GM12878 (cell line): ENCODE results near the gene ANTKMT. TPM values are rescaled to one million over a fixed set of nuclear protein-coding genes. Genes with fewer than 3 reads are reported as not detected.

Experiments
- ATAC-seq: fragments of 200-7000 bp; cut with Tn5 transposase; 3 replicates; pipeline ENCODE4 v1.9.1; 2020; ENCODE audit warnings: mild to moderate bottlenecking, moderate library complexity
- BruUV-seq: library from RNA; stranded (reverse); fragments of 400-500 nt; replicated peaks from 2 replicates; lab custom pipeline; 2021; lab: Mats Ljungman, UMichigan
- CTCF ChIA-PET: fragments of 300-600 bp; sonication (Branson Sonifier 250); formaldehyde crosslinking; extraction: SDS; loops from one replicate; lab custom pipeline; 2021; ENCODE audit warnings: inconsistent platforms; lab: Yijun Ruan, JAX
- POLR2A ChIA-PET: fragments of 350-600 bp; formaldehyde crosslinking; extraction: SDS; loops from one replicate; lab custom pipeline; 2021; ENCODE audit warnings: inconsistent platforms; lab: Charles Lee
- RAD21 ChIA-PET: fragments of 300-600 bp; sonication (Branson Sonifier 250); formaldehyde crosslinking; loops from one replicate; lab custom pipeline; 2023; ENCODE audit warnings: antibody characterized with exemption; ENCODE audit not compliant: unreplicated experiment; lab: Charles Lee
- SMC1A ChIA-PET: fragments of 300-600 bp; sonication (Branson Sonifier 250); formaldehyde crosslinking; loops from one replicate; lab custom pipeline; 2023; ENCODE audit not compliant: unreplicated experiment, uncharacterized antibody; lab: Charles Lee
- DNase-seq: peaks from one replicate; pipeline ENCODE4 v3.0.0-alpha.2; 2011; ENCODE audit warnings: low read depth, low spot score
- FAIRE-seq: peaks from 3 replicates; lab custom pipeline; 2011; peaks lifted over from hg19 to GRCh38; lab: Jason Lieb, UNC
- H2AFZ ChIP-seq: 2 replicates; pipeline ENCODE4 v1.6.0; 2011; ENCODE audit warnings: low read depth, low read length, control low read depth; ENCODE audit not compliant: control insufficient read depth
- H3K27ac ChIP-seq: 2 replicates; pipeline ENCODE4 v1.5.1; 2011; ENCODE audit warnings: control low read depth; ENCODE audit not compliant: control insufficient read depth, insufficient read depth
- H3K27me3 ChIP-seq, 2 experiments: replicated peaks in 1 of 2; 2 replicates each; pipeline versions ENCODE4 v1.6.0 to v1.6.1; 2011; ENCODE audit warnings: low read length in 1 of 2; ENCODE audit not compliant: control insufficient read depth in 2 of 2, insufficient read depth in 2 of 2
- H3K36me3 ChIP-seq, 2 experiments: 2 replicates each; pipeline ENCODE4 v1.5.1; 2011; ENCODE audit warnings: low read length in 1 of 2; ENCODE audit not compliant: control insufficient read depth in 2 of 2, insufficient read depth in 2 of 2
- H3K4me1 ChIP-seq: 2 replicates; pipeline ENCODE4 v1.6.1; 2011; ENCODE audit warnings: mild to moderate bottlenecking, low read length, moderate library complexity, mixed read lengths; ENCODE audit not compliant: control insufficient read depth, insufficient read depth
- H3K4me2 ChIP-seq: 2 replicates; pipeline ENCODE4 v1.6.0; 2011; ENCODE audit warnings: control low read depth; ENCODE audit not compliant: control insufficient read depth, insufficient read depth
- H3K4me3 ChIP-seq: fragments of 200-600 bp; sonication (generic); 2 replicates; pipeline ENCODE4 v1.5.1; 2016
- H3K79me2 ChIP-seq: 2 replicates; pipeline ENCODE4 v1.6.0; 2011; ENCODE audit warnings: low read length; ENCODE audit not compliant: control insufficient read depth, insufficient read depth
- H3K9ac ChIP-seq: 2 replicates; pipeline ENCODE4 v1.8.0; 2011; ENCODE audit warnings: low read length, control low read depth, mixed read lengths; ENCODE audit not compliant: control insufficient read depth, insufficient read depth
- H3K9me3 ChIP-seq: replicated peaks from 3 replicates; pipeline ENCODE4 v1.5.1; 2011; ENCODE audit warnings: mild to moderate bottlenecking, low read length; ENCODE audit not compliant: control insufficient read depth, insufficient read depth
- H4K20me1 ChIP-seq: 2 replicates; pipeline ENCODE4 v1.6.0; 2011; ENCODE audit not compliant: control insufficient read depth, insufficient read depth
- FOXK2 ChIP-seq: fragments of 450-650 bp; IDR thresholded peaks from 2 replicates; pipeline ENCODE4 v1.6.1; 2017; ENCODE audit warnings: mild to moderate bottlenecking, moderate library complexity
- GABPA ChIP-seq: IDR thresholded peaks from 2 replicates; pipeline ENCODE4 v1.6.1; 2014; ENCODE audit warnings: antibody characterized with exemption, low read depth, mild to moderate bottlenecking, inconsistent platforms
- HDAC6 ChIP-seq: fragments of 200-600 bp; sonication (generic); IDR thresholded peaks from one replicate; pipeline ENCODE4 v1.8.0; 2017; ENCODE audit warnings: antibody characterized with exemption; ENCODE audit not compliant: unreplicated experiment
- KAT2A ChIP-seq: conservative IDR thresholded peaks from 2 replicates; pipeline ENCODE4 v1.6.1; 2011; ENCODE audit warnings: low read depth, low read length; ENCODE audit not compliant: control insufficient read depth
- NFYA ChIP-seq: IDR thresholded peaks from 2 replicates; pipeline ENCODE4 v1.6.1; 2011; ENCODE audit warnings: low read depth, mild to moderate bottlenecking, low read length, improper control_type of control experiment, borderline replicate concordance
- NFYB ChIP-seq: IDR thresholded peaks from 2 replicates; pipeline ENCODE4 v1.6.1; 2011; ENCODE audit warnings: low read depth, mild to moderate bottlenecking, low read length, improper control_type of control experiment, moderate library complexity; ENCODE audit not compliant: insufficient read depth
- PAX5 ChIP-seq: IDR thresholded peaks from 2 replicates; pipeline ENCODE4 v1.6.1; 2011; ENCODE audit warnings: low read depth, low read length, borderline replicate concordance
- PAX8 ChIP-seq: fragments of 450-650 bp; IDR thresholded peaks from 2 replicates; pipeline ENCODE4 v1.6.1; 2017; ENCODE audit warnings: mild to moderate bottlenecking, moderate library complexity
- POLR2AphosphoS2 ChIP-seq: IDR thresholded peaks from 2 replicates; pipeline ENCODE4 v1.6.1; 2011; ENCODE audit warnings: low read depth, mild to moderate bottlenecking, low read length, improper control_type of control experiment, moderate library complexity
- SUZ12 ChIP-seq: fragments of 200-600 bp; sonication (generic); IDR thresholded peaks from one replicate; pipeline ENCODE4 v1.6.1; 2018; ENCODE audit warnings: antibody characterized with exemption, mild to moderate bottlenecking; ENCODE audit not compliant: unreplicated experiment
- ZNF24 ChIP-seq: fragments of 450-650 bp; IDR thresholded peaks from 2 replicates; pipeline ENCODE4 v1.6.1; 2017; ENCODE audit warnings: antibody characterized with exemption, mild to moderate bottlenecking
- WGBS: methylation state at CpG from one replicate; pipeline ENCODE4 v1.1.6; 2016; ENCODE audit warnings: low lambda C conversion rate; ENCODE audit not compliant: insufficient replicate concordance, insufficient coverage; ENCODE audit errors: missing lambda C conversion rate; 5-methylcytosine and 5-hydroxymethylcytosine counted together
- in situ Hi-C: fragments of 300-500 bp; cut with MboI; formaldehyde crosslinking; loops from 9 replicates; pipeline ENCODE4 v1.14.3; 2018; ENCODE audit warnings: mixed read lengths
- intact Hi-C: fragments of 100-400 bp; cut with micrococcal nuclease; formaldehyde crosslinking; loops from one replicate; pipeline ENCODE4 v1.14.2; 2022; ENCODE audit not compliant: unreplicated experiment
- polyA plus RNA-seq, 11 experiments: library from polyadenylated mRNA; depleted of rRNA in 4 of 11; unstranded in 6 of 11; stranded (reverse) in 5 of 11; fragments of >200 nt; fragmentation: Nextera tagmentation in 4 of 11; fragmentation: Illumina TruSeq in 1 of 11; extraction: Ambion mirVana in 4 of 11; extraction: Trizol in 1 of 11; gene quantifications; 1 replicate in 1 of 11; 2 replicates in 10 of 11; pipeline versions ENCODE4 v1.2.1 to v1.2.3, GENCODE V29; 2011 to 2016; ENCODE audit warnings: inconsistent platforms in 2 of 11, missing spikeins in 2 of 11, low read depth in 1 of 11
- total RNA-seq, 4 experiments: library from RNA; depleted of rRNA in 3 of 4; stranded (reverse); fragments of >200 nt in 3 of 4; fragmentation: Illumina TruSeq in 1 of 4; extraction: Trizol in 1 of 4; gene quantifications; 2 replicates each; pipeline versions ENCODE4 v1.2.1 to v1.2.3, GENCODE V29; 2013 to 2021
- TF ChIP-seq, protein P1 (sequence below): IDR thresholded peaks from 2 replicates; pipeline ENCODE4 v1.6.1; 2012; ENCODE audit warnings: mild to moderate bottlenecking, low read depth, low read length
- TF ChIP-seq, protein P2 (sequence below): fragments of 450-650 bp; formaldehyde crosslinking; IDR thresholded peaks from 2 replicates; pipeline ENCODE4 v1.4.0; 2022; ENCODE audit warnings: mild to moderate bottlenecking, moderate library complexity
- TF ChIP-seq, protein P3 (sequence below): fragments of 450-650 bp; IDR thresholded peaks from 2 replicates; pipeline ENCODE4 v1.6.1; 2018; ENCODE audit warnings: borderline replicate concordance, mild to moderate bottlenecking; ENCODE audit not compliant: partially characterized antibody

The ANTKMT gene
- total and polyA plus RNA-seq, 10 of the 15 experiments (the other 5 are each of a cell fraction or from before 2014, with no cell fraction given) = 0.58 to 60.5 (median 25.8) TPM

DNA sequence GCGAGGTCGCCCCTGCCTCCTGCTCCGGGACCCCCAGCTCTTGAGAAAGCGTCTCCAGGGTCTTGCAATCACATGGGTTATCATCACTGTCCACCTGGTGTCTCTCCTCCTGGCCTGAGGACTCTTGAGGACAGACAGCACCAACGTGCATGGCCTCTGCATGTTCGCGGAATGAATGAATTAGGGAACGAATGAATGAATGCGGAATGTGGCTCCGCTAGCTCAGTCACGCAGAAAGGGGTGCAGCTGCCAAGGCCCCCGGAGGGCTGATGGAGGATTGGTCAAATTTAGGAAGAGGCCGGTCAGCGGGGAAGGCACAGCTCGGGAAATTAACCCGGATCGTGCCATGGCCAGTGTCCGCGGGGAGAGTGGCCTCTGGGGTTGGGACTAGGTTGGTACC is 18.6 kb upstream of the ANTKMT start:
- no peak overlapping the region for H2AFZ ChIP-seq
- TF ChIP-seq HDAC6 = no peak
- TF ChIP-seq PAX8 = no peak
- no peak for TF ChIP-seq PAX5
- TF ChIP-seq, protein P1, sequence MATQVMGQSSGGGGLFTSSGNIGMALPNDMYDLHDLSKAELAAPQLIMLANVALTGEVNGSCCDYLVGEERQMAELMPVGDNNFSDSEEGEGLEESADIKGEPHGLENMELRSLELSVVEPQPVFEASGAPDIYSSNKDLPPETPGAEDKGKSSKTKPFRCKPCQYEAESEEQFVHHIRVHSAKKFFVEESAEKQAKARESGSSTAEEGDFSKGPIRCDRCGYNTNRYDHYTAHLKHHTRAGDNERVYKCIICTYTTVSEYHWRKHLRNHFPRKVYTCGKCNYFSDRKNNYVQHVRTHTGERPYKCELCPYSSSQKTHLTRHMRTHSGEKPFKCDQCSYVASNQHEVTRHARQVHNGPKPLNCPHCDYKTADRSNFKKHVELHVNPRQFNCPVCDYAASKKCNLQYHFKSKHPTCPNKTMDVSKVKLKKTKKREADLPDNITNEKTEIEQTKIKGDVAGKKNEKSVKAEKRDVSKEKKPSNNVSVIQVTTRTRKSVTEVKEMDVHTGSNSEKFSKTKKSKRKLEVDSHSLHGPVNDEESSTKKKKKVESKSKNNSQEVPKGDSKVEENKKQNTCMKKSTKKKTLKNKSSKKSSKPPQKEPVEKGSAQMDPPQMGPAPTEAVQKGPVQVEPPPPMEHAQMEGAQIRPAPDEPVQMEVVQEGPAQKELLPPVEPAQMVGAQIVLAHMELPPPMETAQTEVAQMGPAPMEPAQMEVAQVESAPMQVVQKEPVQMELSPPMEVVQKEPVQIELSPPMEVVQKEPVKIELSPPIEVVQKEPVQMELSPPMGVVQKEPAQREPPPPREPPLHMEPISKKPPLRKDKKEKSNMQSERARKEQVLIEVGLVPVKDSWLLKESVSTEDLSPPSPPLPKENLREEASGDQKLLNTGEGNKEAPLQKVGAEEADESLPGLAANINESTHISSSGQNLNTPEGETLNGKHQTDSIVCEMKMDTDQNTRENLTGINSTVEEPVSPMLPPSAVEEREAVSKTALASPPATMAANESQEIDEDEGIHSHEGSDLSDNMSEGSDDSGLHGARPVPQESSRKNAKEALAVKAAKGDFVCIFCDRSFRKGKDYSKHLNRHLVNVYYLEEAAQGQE = no peak
- no peak for TF ChIP-seq FOXK2
- TF ChIP-seq, protein P2, sequence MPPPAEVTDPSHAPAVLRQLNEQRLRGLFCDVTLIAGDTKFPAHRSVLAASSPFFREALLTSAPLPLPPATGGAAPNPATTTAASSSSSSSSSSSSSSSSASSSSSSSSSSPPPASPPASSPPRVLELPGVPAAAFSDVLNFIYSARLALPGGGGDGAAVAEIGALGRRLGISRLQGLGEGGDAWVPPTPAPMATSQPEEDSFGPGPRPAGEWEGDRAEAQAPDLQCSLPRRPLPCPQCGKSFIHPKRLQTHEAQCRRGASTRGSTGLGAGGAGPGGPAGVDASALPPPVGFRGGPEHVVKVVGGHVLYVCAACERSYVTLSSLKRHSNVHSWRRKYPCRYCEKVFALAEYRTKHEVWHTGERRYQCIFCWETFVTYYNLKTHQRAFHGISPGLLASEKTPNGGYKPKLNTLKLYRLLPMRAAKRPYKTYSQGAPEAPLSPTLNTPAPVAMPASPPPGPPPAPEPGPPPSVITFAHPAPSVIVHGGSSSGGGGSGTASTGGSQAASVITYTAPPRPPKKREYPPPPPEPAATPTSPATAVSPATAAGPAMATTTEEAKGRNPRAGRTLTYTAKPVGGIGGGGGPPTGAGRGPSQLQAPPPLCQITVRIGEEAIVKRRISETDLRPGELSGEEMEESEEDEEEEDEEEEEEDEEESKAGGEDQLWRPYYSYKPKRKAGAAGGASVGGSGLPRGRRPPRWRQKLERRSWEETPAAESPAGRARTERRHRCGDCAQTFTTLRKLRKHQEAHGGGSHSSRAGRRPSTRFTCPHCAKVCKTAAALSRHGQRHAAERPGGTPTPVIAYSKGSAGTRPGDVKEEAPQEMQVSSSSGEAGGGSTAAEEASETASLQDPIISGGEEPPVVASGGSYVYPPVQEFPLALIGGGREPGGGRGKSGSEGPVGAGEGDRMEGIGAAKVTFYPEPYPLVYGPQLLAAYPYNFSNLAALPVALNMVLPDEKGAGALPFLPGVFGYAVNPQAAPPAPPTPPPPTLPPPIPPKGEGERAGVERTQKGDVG (CRISPR knock-in tag) = no peak
- TF ChIP-seq KAT2A = no peak
- no peak for TF ChIP-seq SUZ12
- TF ChIP-seq, protein P3, sequence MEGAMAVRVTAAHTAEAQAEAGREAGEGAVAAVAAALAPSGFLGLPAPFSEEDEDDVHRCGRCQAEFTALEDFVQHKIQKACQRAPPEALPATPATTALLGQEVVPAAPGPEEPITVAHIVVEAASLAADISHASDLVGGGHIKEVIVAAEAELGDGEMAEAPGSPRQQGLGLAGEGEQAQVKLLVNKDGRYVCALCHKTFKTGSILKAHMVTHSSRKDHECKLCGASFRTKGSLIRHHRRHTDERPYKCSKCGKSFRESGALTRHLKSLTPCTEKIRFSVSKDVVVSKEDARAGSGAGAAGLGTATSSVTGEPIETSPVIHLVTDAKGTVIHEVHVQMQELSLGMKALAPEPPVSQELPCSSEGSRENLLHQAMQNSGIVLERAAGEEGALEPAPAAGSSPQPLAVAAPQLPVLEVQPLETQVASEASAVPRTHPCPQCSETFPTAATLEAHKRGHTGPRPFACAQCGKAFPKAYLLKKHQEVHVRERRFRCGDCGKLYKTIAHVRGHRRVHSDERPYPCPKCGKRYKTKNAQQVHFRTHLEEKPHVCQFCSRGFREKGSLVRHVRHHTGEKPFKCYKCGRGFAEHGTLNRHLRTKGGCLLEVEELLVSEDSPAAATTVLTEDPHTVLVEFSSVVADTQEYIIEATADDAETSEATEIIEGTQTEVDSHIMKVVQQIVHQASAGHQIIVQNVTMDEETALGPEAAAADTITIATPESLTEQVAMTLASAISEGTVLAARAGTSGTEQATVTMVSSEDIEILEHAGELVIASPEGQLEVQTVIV = no peak
- TF ChIP-seq NFYB = no peak
- TF ChIP-seq NFYA = no peak
- TF ChIP-seq ZNF24 = no peak
- no peak for TF ChIP-seq POLR2AphosphoS2
- no peak for TF ChIP-seq GABPA
- TF ChIP-seq, all 136 proteins: peak for 0
- no peak for ATAC-seq
- Histone ChIP-seq H3K27me3 (peaks cover 0 to 11% of the 10 kb centered on the region in 2 experiments; a peak in 2 of 4 replicates), H3K27ac (no peak overlapping the region), H3K4me1 (no peaks in the 10 kb centered on the region), H3K4me3 (no peak overlapping the region), H3K4me2 (no peak overlapping the region), H3K9me3 (no peaks in the 10 kb centered on the region), H3K9ac (no peak overlapping the region), H3K79me2 (no peaks in the 10 kb centered on the region), H4K20me1 (no peaks in the 10 kb centered on the region), H3K36me3 (no peaks in the 10 kb centered on the region)
- BruUV-seq = no TSS peak
- ChIA-PET CTCF (no interaction called here), RAD21 (no interaction called here), SMC1A (no interaction called here), POLR2A (no interaction called here)
- 54% methylated on average over 19 of the region's 19 CpGs for WGBS
- in situ Hi-C loops = no loop called here
- DNase-seq = no peak
- intact Hi-C loops = no loop called here
- no peak for FAIRE-seq
